ENCODE data around the gene LAMTOR3.
"Not testable (repeated sequence)": the region's sequence is repeated elsewhere in the genome, so short reads cannot be mapped to it uniquely, and the experiment has no call there.

The LAMTOR3 gene

GRCh38 chr4:99830051-99830450 lies 64.2 kb downstream of the LAMTOR3 start:
- not testable (repeated sequence) for DNase-seq (ENCODE audit: low read depth)

GRCh38 chr4:99828477-99828876 lies 65.8 kb downstream of the LAMTOR3 start:
- DNase-seq (ENCODE audit: low read depth): no peak
